GM19372 (cell line): ENCODE results near the gene OR6S1.
A peak's percentile ranks its signal among the peaks of the same experiment; 100 is the strongest.
"Not testable (repeated sequence)": the region's sequence is repeated elsewhere in the genome, so short reads cannot be mapped to it uniquely, and the experiment has no call there.

Source experiments
- ATAC-seq: cut with Tn5 transposase; IDR thresholded peaks from one replicate; pipeline ENCODE4 v1.9.1; 2021; ENCODE audit warnings: mild to moderate bottlenecking, low read depth, moderate library complexity; ENCODE audit not compliant: unreplicated experiment

The OR6S1 gene

DNA sequence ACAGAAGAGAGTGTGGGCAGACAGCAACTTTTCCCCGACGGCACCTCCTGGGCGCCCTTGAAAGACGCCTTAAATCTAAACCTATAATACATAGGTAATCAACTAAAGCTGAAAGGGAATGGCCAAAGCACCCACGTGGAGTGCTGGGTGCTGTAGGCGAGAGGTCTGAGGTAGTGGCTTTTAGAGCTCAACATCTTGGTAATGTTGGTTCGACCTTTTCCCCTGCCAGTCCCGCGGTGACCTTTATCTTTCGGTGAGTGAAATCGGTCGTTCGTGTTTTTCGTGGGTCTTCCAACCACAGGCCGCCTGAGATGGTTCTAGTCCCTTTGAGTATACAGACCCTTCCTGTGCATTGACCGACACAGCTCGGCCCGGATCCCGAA is 9.1 kb downstream of the OR6S1 start:
- ATAC-seq: no peak

DNA sequence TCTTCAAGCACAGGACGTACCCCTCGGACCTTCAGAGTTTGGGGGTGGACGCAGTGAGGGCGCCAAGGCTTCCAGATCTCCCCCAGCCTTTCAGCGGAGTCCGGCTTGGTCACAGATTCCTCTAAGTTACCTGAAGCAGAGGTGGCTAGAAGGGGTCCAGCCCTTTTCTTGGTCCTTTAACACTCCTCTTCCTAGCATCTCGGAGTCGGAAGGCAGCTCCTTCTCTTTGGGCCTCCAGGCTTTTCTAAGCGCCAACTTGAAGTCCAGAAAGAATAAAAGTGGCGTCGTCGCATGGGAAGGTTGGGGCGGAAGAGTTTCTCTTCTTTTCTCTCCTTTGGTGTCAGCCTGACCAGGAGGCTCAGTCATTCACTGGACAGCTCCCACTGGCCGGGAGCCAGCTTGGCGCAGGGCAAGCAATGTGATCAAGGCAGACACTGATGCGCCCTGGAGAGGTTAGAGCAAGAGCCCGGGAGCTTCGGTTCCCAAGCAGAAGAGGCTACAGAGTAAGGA is 9.6 kb downstream of the OR6S1 start:
- ATAC-seq: no peak

DNA sequence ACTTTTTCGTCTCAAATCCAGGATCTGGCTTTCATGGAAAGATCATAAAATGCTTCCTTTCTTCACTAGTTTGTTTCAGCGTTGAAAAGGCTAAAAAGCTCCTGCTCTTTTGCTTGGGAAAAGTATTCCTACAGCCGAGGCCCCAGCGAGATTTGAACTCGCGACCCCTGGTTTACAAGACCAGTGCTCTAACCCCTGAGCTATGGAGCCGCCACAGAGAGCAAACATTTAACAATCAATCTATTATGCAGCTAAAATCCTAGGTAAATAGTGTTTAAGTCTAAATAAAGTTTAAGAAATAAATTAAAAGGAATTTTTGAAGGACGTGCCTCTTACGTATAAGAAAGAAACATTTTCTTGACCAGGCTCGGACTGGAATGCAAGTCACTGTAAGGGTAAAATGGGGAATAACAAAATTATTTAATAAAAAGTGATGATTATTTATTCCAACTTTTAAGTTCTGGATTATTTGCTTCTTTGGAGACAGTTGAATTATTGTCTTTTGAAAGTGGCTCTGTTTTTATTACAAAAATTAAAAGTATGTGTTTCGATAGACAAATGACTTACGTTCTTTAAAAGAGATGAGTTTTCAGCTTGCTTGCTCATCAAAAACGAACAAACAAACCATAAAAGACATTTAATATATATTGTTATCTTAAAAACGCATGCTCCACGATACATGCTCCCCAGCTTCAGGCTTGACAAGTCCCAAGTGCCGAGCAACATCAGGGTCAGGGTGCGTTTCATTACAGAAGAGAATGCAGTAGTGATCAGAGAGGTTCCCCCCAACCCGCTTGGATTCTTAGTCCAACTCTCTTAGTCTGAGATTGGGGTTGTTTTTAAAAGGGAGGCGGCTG is 10.2 kb downstream of the OR6S1 start:
- ATAC-seq: no peak

DNA sequence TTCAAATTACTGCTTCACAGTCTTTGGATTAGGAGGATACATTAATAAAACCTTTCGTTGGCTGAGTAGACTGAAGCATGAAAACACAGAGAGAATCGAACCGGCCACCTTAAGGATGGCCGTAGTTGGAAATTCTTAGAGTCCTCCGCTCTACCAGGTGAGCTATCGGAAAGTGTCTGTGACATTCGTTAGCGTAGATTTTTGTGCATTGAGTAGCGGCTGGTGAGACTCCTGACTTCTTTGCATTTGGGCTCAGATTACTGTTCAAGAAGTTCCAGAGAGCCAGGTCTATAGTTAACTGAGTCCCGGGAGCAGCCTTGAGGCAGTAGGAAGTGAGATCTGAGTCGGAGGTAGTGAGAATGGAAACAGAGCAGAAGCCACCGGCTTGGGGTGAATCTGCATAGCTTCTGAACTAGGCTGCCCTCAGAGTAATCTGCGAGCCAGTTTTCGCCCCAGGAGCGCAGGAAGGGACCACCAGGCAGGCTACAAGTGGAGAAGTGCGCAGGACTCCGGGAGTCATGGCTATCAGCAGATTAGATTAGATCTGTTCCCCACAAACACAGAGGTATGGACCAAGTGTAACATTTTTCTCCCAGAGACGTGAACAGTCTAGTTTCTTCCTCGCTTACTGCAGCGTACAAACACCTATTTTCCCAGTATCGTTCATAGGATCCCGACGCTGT is 11.0 kb downstream of the OR6S1 start:
- ATAC-seq: no peak

DNA sequence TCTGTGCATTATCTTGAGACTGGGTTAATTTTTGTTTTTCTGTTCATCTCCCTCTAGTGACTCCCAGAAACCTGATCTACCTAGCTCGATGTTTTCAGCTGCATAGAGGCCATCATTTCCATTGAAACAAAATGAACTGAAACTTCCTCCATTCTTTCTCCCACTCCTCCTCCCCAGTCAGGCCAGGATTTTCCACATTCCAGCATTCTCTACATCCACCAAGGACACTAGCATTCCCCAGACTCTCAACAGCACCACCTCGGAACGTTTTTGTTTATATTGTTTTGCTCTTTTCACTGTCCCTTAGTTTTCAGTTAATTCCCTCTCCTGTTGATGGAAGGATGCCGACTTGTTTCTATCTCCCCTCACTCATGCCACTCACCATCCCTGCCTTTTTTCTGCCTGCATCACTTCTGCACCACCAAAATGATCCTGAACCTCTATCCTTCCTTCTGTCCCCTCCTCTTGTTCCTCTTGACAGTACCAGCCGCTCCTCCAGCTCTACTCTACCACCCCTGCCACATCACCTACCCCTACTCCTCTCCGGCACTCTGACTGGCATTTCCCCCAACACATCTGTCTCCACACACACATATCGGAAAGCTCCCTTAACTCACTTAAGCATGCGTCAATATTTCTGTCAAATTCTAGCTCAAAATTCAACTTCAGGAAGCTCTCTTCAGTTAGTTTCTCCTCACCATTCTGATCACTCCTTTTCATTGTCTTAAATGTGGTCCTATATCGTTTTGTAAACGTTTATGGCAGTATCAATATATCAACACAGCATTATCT is 13.2 kb downstream of the OR6S1 start:
- no peak for ATAC-seq

DNA sequence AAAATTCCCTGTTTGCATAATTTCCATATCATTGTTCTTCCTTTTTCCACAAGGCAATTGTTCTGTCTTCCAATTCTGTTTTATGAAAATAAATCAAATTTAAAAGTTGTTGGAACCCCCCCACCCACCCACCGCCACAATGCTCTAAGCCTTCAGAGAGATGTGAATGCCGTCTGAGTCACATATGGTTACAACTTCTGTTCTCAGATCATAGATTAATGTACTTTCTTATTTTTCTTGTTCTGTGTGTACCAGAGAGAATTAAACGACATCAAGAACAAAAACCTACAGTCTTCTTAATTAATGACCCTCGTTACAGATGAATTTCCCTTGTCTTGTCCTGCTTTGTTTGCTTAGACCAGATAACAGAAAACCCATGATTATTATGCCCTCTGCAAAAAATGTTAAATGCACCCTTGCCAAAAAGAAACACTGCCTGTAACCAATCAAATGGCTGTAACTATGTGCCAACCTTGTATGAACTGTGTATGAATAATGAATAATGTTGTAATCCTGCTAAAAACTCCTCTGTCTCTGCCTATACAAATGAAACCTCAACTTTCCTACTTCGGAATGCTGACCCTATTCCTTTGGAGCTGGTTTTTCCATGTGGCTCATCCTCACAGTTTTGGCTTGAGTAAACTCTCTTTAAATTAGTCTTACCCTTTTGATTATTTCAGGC is 14.0 kb downstream of the OR6S1 start:
- no peak for ATAC-seq

DNA sequence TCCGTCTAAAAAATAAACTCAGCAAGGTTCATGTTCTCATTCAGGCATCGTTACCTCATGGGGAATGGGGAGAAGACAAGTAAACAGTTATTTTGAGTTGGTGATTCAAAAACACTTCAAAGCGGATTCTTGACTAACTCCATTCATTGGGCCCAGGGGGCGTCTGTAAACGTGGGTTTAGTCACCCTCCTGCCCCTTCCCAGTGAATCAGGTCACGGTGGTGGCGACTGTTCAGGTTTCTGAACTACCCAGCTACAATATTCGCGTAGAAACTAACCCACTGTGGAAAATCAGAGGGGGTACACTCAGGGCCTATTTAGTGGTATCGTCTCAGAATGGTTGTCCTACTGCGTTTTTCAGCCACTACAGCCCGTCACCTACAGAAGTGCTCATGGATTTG is 15.2 kb downstream of the OR6S1 start:
- no peak for ATAC-seq

DNA sequence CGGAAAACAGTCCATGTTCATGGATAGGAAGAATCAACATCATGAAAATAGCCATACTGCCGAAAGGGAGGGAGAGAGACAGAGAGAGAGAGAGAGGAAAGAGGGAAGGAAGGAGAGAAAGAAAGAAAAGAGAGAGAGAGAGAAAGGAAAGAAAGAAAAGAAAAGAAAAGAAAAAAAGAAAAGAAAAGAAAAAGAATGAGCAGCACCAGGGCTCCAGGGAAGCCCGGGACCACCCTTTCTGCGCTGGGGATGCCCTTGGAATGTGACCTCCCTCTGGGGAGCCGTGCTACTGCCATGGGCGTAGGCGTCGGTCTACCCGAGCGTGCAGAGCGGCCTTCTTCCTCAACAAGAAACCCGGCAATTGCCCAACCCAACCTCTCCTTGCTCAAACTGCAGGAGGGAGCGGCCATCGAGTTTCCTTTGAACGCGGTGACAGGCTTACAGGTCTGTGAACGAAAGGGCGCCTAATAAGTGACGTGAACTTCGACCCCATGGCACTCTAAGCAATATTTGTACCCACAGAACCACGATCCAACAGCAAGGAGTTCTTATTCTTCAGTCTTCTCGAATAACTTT is 16.9 kb downstream of the OR6S1 start:
- ATAC-seq: peak; percentile 58

DNA sequence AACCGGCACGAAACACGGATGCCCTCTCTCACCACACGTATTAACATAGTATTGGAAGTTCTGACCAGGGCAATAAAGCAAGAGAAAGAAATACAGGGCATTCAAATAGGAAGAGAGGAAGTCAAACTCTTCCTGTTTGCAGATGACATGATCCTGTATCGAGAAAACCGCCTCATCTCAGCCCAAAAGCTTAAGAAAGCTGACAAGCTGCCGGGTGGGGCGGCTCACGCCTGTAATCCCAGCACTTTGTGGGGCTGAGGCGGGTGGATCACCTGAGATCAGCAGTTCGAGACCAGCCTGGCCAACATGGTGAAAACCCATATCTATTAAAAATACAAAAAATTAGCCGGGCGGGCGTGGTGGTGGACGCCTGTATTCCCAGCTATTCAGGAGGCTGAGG is 17.7 kb downstream of the OR6S1 start:
- ATAC-seq: no peak

DNA sequence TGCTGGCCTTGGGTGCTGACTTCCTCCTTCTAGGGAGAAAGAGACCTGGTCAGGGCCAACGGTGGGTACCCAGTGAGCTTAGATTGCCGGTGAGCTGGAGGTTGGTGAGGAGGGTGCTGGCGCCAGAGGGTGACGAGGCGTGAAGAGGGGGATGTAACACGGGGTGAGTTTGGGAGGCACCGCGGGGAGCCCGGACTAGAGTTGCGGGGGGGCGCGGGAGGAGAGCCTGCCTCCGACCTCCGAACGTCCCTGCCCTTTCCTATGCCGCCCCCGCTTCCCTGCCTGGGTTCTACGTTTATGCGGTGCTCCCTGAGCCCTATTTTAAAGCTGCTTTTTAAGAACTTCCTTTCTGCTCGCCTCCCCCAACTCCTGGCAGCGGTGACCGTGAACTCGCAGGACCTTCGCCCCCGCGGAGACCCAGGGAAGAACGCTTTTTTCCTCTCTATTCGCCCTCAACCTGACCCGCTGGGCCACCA is 18.6 kb downstream of the OR6S1 start:
- no peak for ATAC-seq

DNA sequence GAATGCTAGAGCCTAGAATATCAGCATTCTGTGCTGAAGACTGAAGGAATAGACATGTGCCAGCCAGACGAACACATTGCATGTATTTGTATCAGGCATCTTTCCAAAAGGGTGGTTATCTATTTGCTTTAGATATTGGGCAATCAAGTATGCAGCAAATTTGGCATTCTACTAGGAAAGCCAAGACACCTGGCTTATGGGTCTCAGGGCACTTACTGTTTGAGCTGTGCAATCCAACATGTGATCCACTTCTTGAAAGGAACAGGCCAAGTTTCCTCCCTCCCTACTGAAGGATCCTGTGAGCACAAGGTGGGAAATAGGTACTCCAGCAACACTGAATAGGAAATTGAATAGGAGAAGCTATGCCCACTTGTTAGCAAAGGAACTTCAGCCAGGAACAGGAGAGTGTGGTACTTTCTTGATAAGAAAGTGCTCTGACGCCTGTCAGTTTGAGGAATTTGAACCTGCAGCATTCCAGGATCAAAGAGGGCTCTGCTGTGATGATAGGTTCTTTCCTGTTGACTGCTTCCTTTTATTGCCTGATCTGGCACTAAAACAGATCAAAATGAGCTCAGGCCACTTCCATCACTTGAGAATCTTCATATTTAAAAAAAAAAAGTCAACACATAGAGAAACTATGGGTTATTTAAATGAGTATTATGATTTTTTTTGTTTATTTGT is 20.6 kb downstream of the OR6S1 start:
- no peak for ATAC-seq

DNA sequence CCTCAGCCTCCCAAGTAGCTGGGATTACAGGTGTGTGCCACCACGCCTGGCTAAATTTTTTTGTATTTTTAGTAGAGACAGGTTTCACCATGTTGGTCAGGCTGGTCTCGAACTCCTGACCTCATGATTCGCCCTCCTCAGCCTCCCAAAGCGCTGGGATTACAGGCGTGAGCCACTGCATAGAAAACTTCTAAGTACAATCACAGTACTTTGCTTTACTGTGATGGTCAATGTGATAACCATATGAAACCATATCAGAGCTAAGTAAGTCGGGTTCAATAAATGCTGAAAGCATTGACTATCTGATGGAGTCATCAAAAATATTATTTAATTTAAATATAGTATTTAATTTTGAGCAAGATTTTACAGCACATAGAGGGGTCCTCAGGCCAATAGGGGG is 21.8 kb downstream of the OR6S1 start:
- not testable (repeated sequence) for ATAC-seq

DNA sequence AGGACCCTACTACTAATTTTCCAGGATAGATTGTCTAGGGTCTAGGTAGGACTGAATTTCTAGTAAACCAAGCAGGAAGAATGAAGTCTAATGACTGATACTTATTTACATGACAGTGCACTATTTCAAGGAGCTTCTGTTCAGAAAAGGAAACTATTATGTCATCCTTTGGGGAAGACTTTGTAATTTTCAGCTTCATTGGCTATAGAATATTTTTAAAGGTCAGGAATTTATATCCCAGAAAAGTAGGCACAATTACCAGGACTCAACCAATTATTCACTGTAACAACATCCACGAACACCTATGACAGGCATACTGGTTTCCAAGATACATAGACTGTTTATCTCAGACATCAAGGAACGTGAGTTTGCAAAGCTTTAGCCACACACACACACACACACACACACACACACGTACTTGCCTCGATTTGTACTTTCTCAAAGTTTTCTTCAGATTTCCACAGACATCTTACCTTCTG is 23.2 kb downstream of the OR6S1 start:
- no peak for ATAC-seq

DNA sequence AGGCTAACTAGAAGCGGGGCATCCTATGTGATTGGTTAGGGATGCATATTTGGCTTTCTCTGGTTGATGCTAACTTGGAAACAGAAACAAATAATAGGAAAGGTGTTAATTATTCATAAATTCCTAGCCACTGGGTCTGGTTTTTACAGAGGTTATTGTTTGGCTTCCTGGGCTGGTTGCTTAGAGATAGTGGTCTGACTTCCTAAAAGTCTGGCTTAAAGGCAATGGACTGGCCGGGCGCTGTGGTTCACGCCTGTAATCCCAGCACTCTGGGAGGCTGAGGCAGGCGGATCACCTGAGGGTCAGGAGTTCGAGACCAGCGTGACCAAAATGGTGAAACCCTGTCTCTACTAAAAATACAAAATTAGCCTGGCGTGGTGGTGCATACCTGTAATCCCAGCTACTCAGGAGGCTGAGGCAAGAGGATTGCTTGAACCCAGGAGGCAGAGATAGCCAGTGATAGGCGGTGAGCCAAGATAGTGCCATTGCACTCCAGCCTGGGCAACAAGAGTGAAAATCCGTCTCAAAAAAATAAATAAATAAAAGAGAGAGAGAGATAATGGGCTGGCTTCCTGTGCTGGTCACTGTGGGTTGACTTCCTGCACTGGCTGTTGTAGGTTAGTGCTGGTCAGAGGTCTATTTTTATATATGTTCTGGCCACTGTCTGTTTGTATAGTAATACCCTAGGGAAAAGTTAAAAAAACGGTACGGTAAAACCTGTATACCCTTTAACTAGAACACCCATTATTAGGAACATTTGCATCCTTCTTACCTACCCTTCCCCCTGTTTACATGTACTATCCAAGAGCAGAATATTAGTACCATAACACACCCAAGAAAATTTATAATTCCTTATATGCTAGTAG is 24.1 kb downstream of the OR6S1 start:
- ATAC-seq: no peak

DNA sequence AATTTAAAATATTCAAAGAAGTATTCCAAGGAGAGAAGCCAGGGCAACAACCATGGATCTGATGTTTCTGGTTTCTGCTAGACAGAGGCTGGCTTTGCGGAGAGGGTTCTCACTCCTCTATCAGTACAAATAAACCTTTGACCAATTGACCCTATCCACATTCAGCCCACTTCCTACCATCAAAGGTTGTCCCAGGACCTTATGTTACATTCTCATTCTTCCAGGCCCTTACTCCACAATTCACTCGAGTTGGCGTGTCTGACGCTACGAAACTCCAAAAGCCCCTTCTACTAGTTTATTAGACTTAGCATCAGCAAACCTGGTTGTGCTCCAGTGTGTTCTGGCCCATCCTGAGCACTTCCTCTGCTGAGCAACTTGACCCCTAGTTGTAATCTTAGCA is 25.5 kb downstream of the OR6S1 start:
- ATAC-seq: no peak

DNA sequence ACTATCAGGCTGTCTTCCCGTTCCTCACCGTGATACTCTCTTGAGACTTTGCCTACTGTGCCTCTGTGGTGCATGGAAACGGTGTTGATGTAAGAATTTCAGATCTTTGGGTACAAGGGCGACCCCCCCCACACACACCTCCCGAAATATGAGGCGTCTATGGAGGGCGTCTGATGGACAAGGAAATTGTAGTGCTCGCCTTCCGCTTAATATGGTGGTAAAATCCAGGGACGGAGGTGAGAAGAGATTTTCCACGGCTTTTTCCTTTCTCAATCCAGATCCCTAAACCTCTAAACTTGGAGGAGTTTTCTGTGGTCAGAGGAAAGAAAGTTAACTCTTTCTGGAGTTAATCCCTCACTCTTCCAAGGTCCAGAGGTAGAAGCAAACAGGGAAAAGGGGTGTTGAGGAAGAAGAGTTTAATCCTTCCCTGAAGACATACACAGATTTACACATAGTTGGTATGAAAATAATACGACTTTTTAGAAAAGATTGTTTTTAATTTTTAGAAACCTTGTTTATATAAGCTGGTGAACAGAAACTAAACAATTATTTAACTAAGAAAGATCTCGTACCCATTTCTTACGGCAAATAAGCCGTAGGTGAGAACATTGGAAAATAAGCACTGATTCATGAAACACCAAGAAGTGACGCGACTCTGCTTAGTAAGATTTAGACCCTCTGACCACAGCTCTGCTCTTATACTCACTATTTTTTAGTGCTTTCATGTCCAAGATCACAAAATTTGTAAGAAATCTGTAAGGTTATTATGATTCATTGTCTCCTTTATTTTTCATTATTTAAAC is 27.3 kb downstream of the OR6S1 start:
- ATAC-seq: no peak
